Measurements from ENCODE around the gene SH3RF3.

The SH3RF3 gene

GRCh38 chr2:109162999-109163398 lies 34.0 kb downstream of the SH3RF3 start:
- no peak for DNase-seq (ENCODE audit: insufficient read length, low spot score)
- FAIRE-seq: no peak
- TF ChIP-seq POLR2AphosphoS5 (IDR thresholded peaks at IDR 0.05; ENCODE audit: low read depth, low read length): no peak
- no peak for TF ChIP-seq PAX5 (IDR thresholded peaks at IDR 0.05; ENCODE audit: insufficient read depth, low read length, severe bottlenecking)
- no peak for TF ChIP-seq POLR2A (IDR thresholded peaks at IDR 0.05; ENCODE audit: low read depth, low read length)

- DNase-seq (ENCODE audit: insufficient read length, low spot score) (no peak), FAIRE-seq (no peak)
These were observed 35.3 kb downstream of the SH3RF3 start for GRCh38 chr2:109164311-109164710.

GRCh38 chr2:109164739-109165221 lies 35.8 kb downstream of the SH3RF3 start:
- DNase-seq (ENCODE audit: insufficient read length, low spot score): no peak
- TF ChIP-seq SPI1 (IDR thresholded peaks at IDR 0.05; ENCODE audit: low read depth, low read length) (no peak), PAX5 (IDR thresholded peaks at IDR 0.05; ENCODE audit: insufficient read depth, low read length, severe bottlenecking) (no peak), POLR2AphosphoS5 (IDR thresholded peaks at IDR 0.05; ENCODE audit: low read depth, low read length) (no peak), POLR2A (IDR thresholded peaks at IDR 0.05; ENCODE audit: low read depth, low read length) (no peak), POU2F2 (IDR thresholded peaks at IDR 0.05; ENCODE audit: low read depth, low read length) (no peak), TAF1 (IDR thresholded peaks at IDR 0.05; ENCODE audit: low read depth, low read length) (no peak)
- FAIRE-seq: no peak

More at GRCh38 chr2:109164311-109164710, 35.3 kb downstream of the SH3RF3 start:
- TF ChIP-seq POLR2AphosphoS5 (IDR thresholded peaks at IDR 0.05; ENCODE audit: low read depth, low read length) (no peak), SPI1 (IDR thresholded peaks at IDR 0.05; ENCODE audit: low read depth, low read length) (no peak)

DNA sequence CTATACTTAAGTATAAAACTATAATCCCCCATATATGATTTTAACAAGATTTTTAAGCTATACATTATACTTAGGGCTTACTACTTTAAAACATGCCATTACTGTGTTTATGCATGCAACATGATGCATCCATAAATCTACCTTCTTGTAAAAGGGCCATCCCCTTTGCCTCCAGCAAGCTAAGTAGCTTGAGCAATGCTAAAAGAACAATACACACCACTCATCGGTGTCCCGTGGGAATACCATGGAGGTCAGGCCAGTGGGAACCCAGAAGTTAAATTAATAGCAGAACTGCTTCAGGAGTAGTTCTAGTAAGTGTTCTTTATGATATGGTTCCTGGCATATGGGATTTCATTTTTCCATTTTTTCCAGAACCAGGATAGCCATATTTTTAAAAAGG lies 37.8 kb downstream of the SH3RF3 start:
- TF ChIP-seq POLR2A (IDR thresholded peaks at IDR 0.05; ENCODE audit: low read depth, low read length) (no peak), POU2F2 (IDR thresholded peaks at IDR 0.05; ENCODE audit: low read depth, low read length) (no peak), PAX5 (IDR thresholded peaks at IDR 0.05; ENCODE audit: insufficient read depth, low read length, severe bottlenecking) (no peak), TAF1 (IDR thresholded peaks at IDR 0.05; ENCODE audit: low read depth, low read length) (no peak), SPI1 (IDR thresholded peaks at IDR 0.05; ENCODE audit: low read depth, low read length) (no peak), POLR2AphosphoS5 (IDR thresholded peaks at IDR 0.05; ENCODE audit: low read depth, low read length) (no peak)
- DNase-seq (ENCODE audit: insufficient read length, low spot score): no peak
- FAIRE-seq: no peak

GRCh38 chr2:109168086-109168485 lies 39.1 kb downstream of the SH3RF3 start:
- FAIRE-seq: no peak
- TF ChIP-seq POLR2A (IDR thresholded peaks at IDR 0.05; ENCODE audit: low read depth, low read length): no peak
- no peak for DNase-seq (ENCODE audit: insufficient read length, low spot score)

- DNase-seq (ENCODE audit: insufficient read length, low spot score) (no peak), FAIRE-seq (no peak)
- TF ChIP-seq SPI1 (IDR thresholded peaks at IDR 0.05; ENCODE audit: low read depth, low read length) (no peak), POLR2AphosphoS5 (IDR thresholded peaks at IDR 0.05; ENCODE audit: low read depth, low read length) (no peak), POLR2A (IDR thresholded peaks at IDR 0.05; ENCODE audit: low read depth, low read length) (no peak), POU2F2 (IDR thresholded peaks at IDR 0.05; ENCODE audit: low read depth, low read length) (no peak), TAF1 (IDR thresholded peaks at IDR 0.05; ENCODE audit: low read depth, low read length) (no peak), PAX5 (IDR thresholded peaks at IDR 0.05; ENCODE audit: insufficient read depth, low read length, severe bottlenecking) (no peak)
These were observed 39.7 kb downstream of the SH3RF3 start for GRCh38 chr2:109168716-109169115.

DNA sequence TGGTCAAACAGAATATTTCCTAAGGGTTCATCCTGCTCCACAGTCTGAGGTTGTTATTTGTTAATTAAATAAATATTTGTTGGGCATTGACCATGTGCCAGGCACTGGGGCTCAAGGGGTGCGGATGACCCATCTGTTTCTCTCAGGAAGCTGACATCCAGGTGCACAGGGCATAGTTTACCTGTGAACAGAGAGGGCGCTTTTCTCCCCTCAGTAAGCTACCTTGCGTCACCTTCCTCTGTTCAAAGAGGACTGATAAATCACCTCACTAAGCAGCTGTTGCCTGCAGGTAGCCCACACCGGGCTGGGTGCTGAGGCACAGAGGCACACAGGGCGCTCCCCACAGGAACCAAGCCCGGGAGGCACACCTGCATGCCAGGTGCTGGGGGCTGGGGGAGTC lies 41.6 kb downstream of the SH3RF3 start:
- TF ChIP-seq PAX5 (IDR thresholded peaks at IDR 0.05; ENCODE audit: insufficient read depth, low read length, severe bottlenecking) (no peak), POU2F2 (IDR thresholded peaks at IDR 0.05; ENCODE audit: low read depth, low read length) (no peak), SPI1 (IDR thresholded peaks at IDR 0.05; ENCODE audit: low read depth, low read length) (no peak), TAF1 (IDR thresholded peaks at IDR 0.05; ENCODE audit: low read depth, low read length) (no peak), POLR2A (IDR thresholded peaks at IDR 0.05; ENCODE audit: low read depth, low read length) (no peak), POLR2AphosphoS5 (IDR thresholded peaks at IDR 0.05; ENCODE audit: low read depth, low read length) (no peak)
- DNase-seq (ENCODE audit: insufficient read length, low spot score): no peak
- FAIRE-seq: no peak

DNA sequence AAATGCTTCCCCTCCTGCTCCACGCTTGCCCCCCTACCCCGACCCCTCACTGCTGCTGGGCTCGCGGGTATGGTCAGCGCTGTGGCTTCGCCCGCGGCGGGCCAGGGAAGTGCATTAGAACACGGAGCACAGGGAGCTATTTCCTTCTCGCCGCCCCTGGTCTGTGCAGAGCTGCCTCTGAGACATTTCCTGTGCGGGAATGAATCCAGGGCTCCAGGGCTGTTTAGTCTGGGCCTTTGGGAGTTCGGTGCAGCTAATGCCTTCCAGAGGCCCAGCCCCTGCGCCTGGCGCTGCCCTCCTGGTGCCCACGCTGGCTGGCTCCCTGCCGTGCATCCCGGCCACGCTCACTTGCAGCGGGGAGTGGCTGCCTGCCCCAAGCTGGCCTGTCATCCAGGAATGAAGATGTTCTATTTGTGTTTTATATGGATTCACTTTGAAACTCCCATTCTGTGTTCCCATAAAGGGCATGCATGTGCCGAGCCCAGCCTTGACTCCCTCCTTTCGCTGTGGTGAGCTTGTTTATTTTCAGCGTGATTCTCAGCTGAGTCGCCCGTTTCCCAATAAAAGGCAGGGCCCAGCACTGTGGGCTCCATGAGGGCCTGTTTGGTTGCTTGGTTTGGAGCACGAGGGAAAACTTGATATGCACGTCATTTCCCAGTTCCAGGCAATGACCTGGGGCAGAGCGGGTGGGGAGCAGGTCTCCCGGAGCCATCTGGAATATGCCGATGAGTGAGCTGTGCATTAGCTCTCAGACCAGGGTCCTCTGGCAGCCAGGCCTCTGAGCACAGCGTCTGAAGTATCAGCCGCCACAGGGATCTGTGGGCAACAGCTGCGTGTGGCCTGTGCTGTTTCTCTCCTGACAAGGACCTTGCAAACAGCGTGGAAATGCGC lies 42.7 kb downstream of the SH3RF3 start:
- TF ChIP-seq TAF1 (IDR thresholded peaks at IDR 0.05; ENCODE audit: low read depth, low read length) (no peak), POLR2A (IDR thresholded peaks at IDR 0.05; ENCODE audit: low read depth, low read length) (no peak), POLR2AphosphoS5 (IDR thresholded peaks at IDR 0.05; ENCODE audit: low read depth, low read length) (no peak), PAX5 (IDR thresholded peaks at IDR 0.05; ENCODE audit: insufficient read depth, low read length, severe bottlenecking) (no peak), SPI1 (IDR thresholded peaks at IDR 0.05; ENCODE audit: low read depth, low read length) (no peak), POU2F2 (IDR thresholded peaks at IDR 0.05; ENCODE audit: low read depth, low read length) (no peak)
- no peak for DNase-seq (ENCODE audit: insufficient read length, low spot score)
- no peak for FAIRE-seq

GRCh38 chr2:109172556-109173105 lies 43.6 kb downstream of the SH3RF3 start:
- DNase-seq (ENCODE audit: insufficient read length, low spot score): no peak
- TF ChIP-seq SPI1 (IDR thresholded peaks at IDR 0.05; ENCODE audit: low read depth, low read length) (no peak), TAF1 (IDR thresholded peaks at IDR 0.05; ENCODE audit: low read depth, low read length) (no peak)
- no peak for FAIRE-seq
